Spinal cord (tissue), 10 donors: Measurements from ENCODE around the gene SMAP2. TPM values are rescaled to one million over a fixed set of nuclear protein-coding genes. Genes with fewer than 3 reads are reported as not detected.
"Not testable (repeated sequence)": the region's sequence is repeated elsewhere in the genome, so short reads cannot be mapped to it uniquely, and the experiment has no call there.

Experiments
- DNase-seq, 6 donors: peaks; one replicate each; pipeline versions ENCODE4 v3.0.0 to v3.0.0-alpha.2; 2013 to 2015; ENCODE audit warnings: low spot score in 6 of 6, low read depth in 4 of 6
- H3K27ac ChIP-seq: one replicate; pipeline ENCODE4 v1.5.1; 2013; ENCODE audit warnings: low read depth, low read length, control low read depth
- H3K27me3 ChIP-seq: one replicate; pipeline ENCODE4 v1.6.1; 2013; ENCODE audit warnings: low read length; ENCODE audit not compliant: control insufficient read depth, insufficient read depth
- H3K36me3 ChIP-seq: one replicate; pipeline ENCODE4 v1.6.1; 2013; ENCODE audit warnings: low read length; ENCODE audit not compliant: control insufficient read depth, insufficient read depth
- H3K4me1 ChIP-seq: one replicate; pipeline ENCODE4 v1.6.1; 2013; ENCODE audit warnings: low read length; ENCODE audit not compliant: control insufficient read depth, insufficient read depth
- H3K4me3 ChIP-seq: one replicate; pipeline ENCODE4 v1.5.1; 2013; ENCODE audit warnings: low read depth, low read length, control low read depth
- H3K9me3 ChIP-seq: one replicate; pipeline ENCODE4 v1.6.1; 2013; ENCODE audit warnings: low read length; ENCODE audit not compliant: control insufficient read depth, insufficient read depth
- WGBS: methylation state at CpG from one replicate; pipeline ENCODE4 v1.1.5; 2013; ENCODE audit warnings: missing lambda C conversion rate; ENCODE audit not compliant: insufficient coverage; 5-methylcytosine and 5-hydroxymethylcytosine counted together
- polyA plus RNA-seq, 2 donors: library from polyadenylated mRNA; unstranded; fragments of 120-200 nt; gene quantifications; one replicate each; pipeline ENCODE4 v1.2.1, GENCODE V29; 2013; ENCODE audit not compliant: insufficient read length in 2 of 2
- total RNA-seq, 2 donors: library from RNA; depleted of rRNA in 1 of 2; stranded (reverse); fragments of 120-200 nt in 1 of 2; fragments of >200 nt in 1 of 2; gene quantifications; one replicate each; pipeline versions ENCODE4 v1.2.3 to v1.2.4, GENCODE V29; 2013 to 2014
- donor health status: healthy.

SMAP2 gene
- total and polyA plus RNA-seq, 4 donors, result 34.5 to 77.5 (median 54.5) TPM

- Histone ChIP-seq H3K36me3 (peaks cover 3% of the 10 kb centered on the region), H3K27ac (no peak overlapping the region), H3K4me3 (no peak overlapping the region), H3K27me3 (no peaks in the 10 kb centered on the region), H3K4me1 (peaks cover 10% of the 10 kb centered on the region), H3K9me3 (no peaks in the 10 kb centered on the region)
- no peak for DNase-seq
These were observed 9.1 kb downstream of the SMAP2 start for GRCh38 chr1:40382601-40383000.

GRCh38 chr1:40383095-40383487 lies 9.6 kb downstream of the SMAP2 start:
- 53% methylated on average over 3 of the region's 7 CpGs for WGBS
- no peak overlapping the region for H3K4me3 ChIP-seq
- no peaks in the 10 kb centered on the region for H3K9me3 ChIP-seq
- DNase-seq, result no peak
- no peak overlapping the region for H3K27ac ChIP-seq
- H3K27me3 ChIP-seq, result no peaks in the 10 kb centered on the region
- peaks cover 3% of the 10 kb centered on the region for H3K36me3 ChIP-seq
- peaks cover 10% of the 10 kb centered on the region for H3K4me1 ChIP-seq

- DNase-seq, result no peak
- no peaks in the 10 kb centered on the region for H3K9me3 ChIP-seq
- H3K4me1 ChIP-seq, result peaks cover 10% of the 10 kb centered on the region
- no peak overlapping the region for H3K4me3 ChIP-seq
- WGBS, result 89% methylated on average over 3 of the region's 9 CpGs
- H3K36me3 ChIP-seq, result peaks cover 3% of the 10 kb centered on the region
- H3K27ac ChIP-seq, result no peak overlapping the region
- no peaks in the 10 kb centered on the region for H3K27me3 ChIP-seq
These were observed 10.2 kb downstream of the SMAP2 start for GRCh38 chr1:40383488-40384412.

GRCh38 chr1:40384413-40384762 lies 10.9 kb downstream of the SMAP2 start:
- H3K27me3 ChIP-seq, result no peaks in the 10 kb centered on the region
- H3K4me3 ChIP-seq, result no peak overlapping the region
- 50% methylated on average over 1 of the region's 2 CpGs for WGBS
- DNase-seq, result no peak
- peaks cover 3% of the 10 kb centered on the region for H3K36me3 ChIP-seq
- no peak overlapping the region for H3K27ac ChIP-seq
- no peaks in the 10 kb centered on the region for H3K9me3 ChIP-seq
- peaks cover 10% of the 10 kb centered on the region for H3K4me1 ChIP-seq

GRCh38 chr1:40384887-40385286 lies 11.4 kb downstream of the SMAP2 start:
- H3K4me1 ChIP-seq, result peaks cover 10% of the 10 kb centered on the region

GRCh38 chr1:40385437-40386358 lies 12.2 kb downstream of the SMAP2 start:
- WGBS, result 70% methylated on average over 3 of the region's 6 CpGs
- DNase-seq, result no peak
- H3K4me1 ChIP-seq, result peaks cover 10% of the 10 kb centered on the region
- H3K36me3 ChIP-seq, result peaks cover 3% of the 10 kb centered on the region
- H3K27me3 ChIP-seq, result no peaks in the 10 kb centered on the region
- no peaks in the 10 kb centered on the region for H3K9me3 ChIP-seq
- peak overlapping the region; percentile 54 for H3K27ac ChIP-seq
- no peak overlapping the region for H3K4me3 ChIP-seq

More at GRCh38 chr1:40384887-40385286, 11.4 kb downstream of the SMAP2 start:
- Histone ChIP-seq H3K9me3 (no peaks in the 10 kb centered on the region), H3K27ac (no peak overlapping the region), H3K27me3 (no peaks in the 10 kb centered on the region), H3K4me3 (no peak overlapping the region), H3K36me3 (peaks cover 3% of the 10 kb centered on the region)
- DNase-seq, result no peak
- 76% methylated on average over 4 of the region's 6 CpGs for WGBS

- Histone ChIP-seq H3K36me3 (peaks cover 3% of the 10 kb centered on the region), H3K9me3 (no peaks in the 10 kb centered on the region), H3K27ac (peak overlapping the region; percentile 54), H3K4me1 (peaks cover 10% of the 10 kb centered on the region), H3K27me3 (no peaks in the 10 kb centered on the region), H3K4me3 (no peak overlapping the region)
- no peak for DNase-seq
- no CpG with 5 or more reads among the region's 3 CpGs for WGBS
These were observed 12.8 kb downstream of the SMAP2 start for GRCh38 chr1:40386359-40386723.

GRCh38 chr1:40386796-40387195 lies 13.3 kb downstream of the SMAP2 start:
- Histone ChIP-seq H3K27ac (peak overlapping the region; percentile 54), H3K4me1 (peaks cover 10% of the 10 kb centered on the region), H3K27me3 (no peaks in the 10 kb centered on the region), H3K36me3 (peaks cover 3% of the 10 kb centered on the region), H3K4me3 (no peak overlapping the region), H3K9me3 (no peaks in the 10 kb centered on the region)
- no peak for DNase-seq
- 95% methylated on average over 3 of the region's 9 CpGs for WGBS

- H3K4me3 ChIP-seq, DNase-seq, H3K36me3 ChIP-seq, H3K9me3 ChIP-seq, H3K27ac ChIP-seq, H3K27me3 ChIP-seq: not testable (repeated sequence)
- WGBS, result 94% methylated on average over 30 of the region's 38 CpGs
- peaks cover 11% of the 10 kb centered on the region for H3K4me1 ChIP-seq
These were observed 14.1 kb downstream of the SMAP2 start for GRCh38 chr1:40387381-40388306.
